Calu3 (cell line): ENCODE measurements around the gene SURF4. TPM values are rescaled to one million over a fixed set of nuclear protein-coding genes. Genes with fewer than 3 reads are reported as not detected.

Experiments used
- BruUV-seq: library from RNA; stranded (reverse); fragments of 400-500 nt; replicated peaks from 2 replicates; lab custom pipeline; 2021; lab: Mats Ljungman, UMichigan
- CTCF ChIA-PET: fragments of 300-600 bp; sonication (Branson Sonifier 250); formaldehyde crosslinking; loops from one replicate; lab custom pipeline; 2022; ENCODE audit warnings: antibody characterized with exemption; lab: Charles Lee
- DNase-seq: peaks from one replicate; pipeline ENCODE4 v3.0.0; 2022
- H3K27ac Mint-ChIP-seq: one replicate; pipeline ENCODE4 v1.8.0; 2022; ENCODE audit warnings: mixed read lengths; ENCODE audit not compliant: unreplicated experiment
- H3K27me3 Mint-ChIP-seq: one replicate; pipeline ENCODE4 v1.8.0; 2022; ENCODE audit warnings: mixed read lengths; ENCODE audit not compliant: unreplicated experiment
- H3K36me3 Mint-ChIP-seq: one replicate; pipeline ENCODE4 v1.8.0; 2022; ENCODE audit warnings: mild to moderate bottlenecking, moderate library complexity, mixed read lengths; ENCODE audit not compliant: insufficient read depth, unreplicated experiment
- H3K4me1 Mint-ChIP-seq: one replicate; pipeline ENCODE4 v1.8.0; 2022; ENCODE audit warnings: mild to moderate bottlenecking, low read depth, mixed read lengths; ENCODE audit not compliant: unreplicated experiment
- H3K4me3 Mint-ChIP-seq: one replicate; pipeline ENCODE4 v1.8.0; 2022; ENCODE audit warnings: mild to moderate bottlenecking, low read depth, moderate library complexity, mixed read lengths; ENCODE audit not compliant: unreplicated experiment
- H3K9me3 Mint-ChIP-seq: one replicate; pipeline ENCODE4 v1.8.0; 2022; ENCODE audit warnings: low read depth, mixed read lengths; ENCODE audit not compliant: unreplicated experiment
- CTCF ChIP-seq: fragments of 200-600 bp; IDR thresholded peaks from one replicate; pipeline ENCODE4 v1.8.0; 2022; ENCODE audit warnings: antibody characterized with exemption; ENCODE audit not compliant: unreplicated experiment
- intact Hi-C: fragments of 100-400 bp; cut with micrococcal nuclease; formaldehyde crosslinking; loops from one replicate; pipeline ENCODE4 v1.10.0; 2022; ENCODE audit not compliant: unreplicated experiment
- total RNA-seq: library from RNA; stranded (reverse); gene quantifications from 2 replicates; pipeline ENCODE4 v1.2.3, GENCODE V29; 2022

Gene SURF4
- total RNA-seq, 1 experiment from 2014 or later, result 129 TPM

GRCh38 chr9:133370685-133371084, 5.2 kb downstream of the SURF4 start:
- H3K36me3 Mint-ChIP-seq, result peaks cover 35% of the 10 kb centered on the region
- H3K27me3 Mint-ChIP-seq, result no peaks in the 10 kb centered on the region
- DNase-seq, result no peak
- no peak for TF ChIP-seq CTCF
- no peaks in the 10 kb centered on the region for H3K9me3 Mint-ChIP-seq
- H3K4me3 Mint-ChIP-seq, result no peak overlapping the region
- no peak overlapping the region for H3K27ac Mint-ChIP-seq
- H3K4me1 Mint-ChIP-seq, result peaks cover 13% of the 10 kb centered on the region
- CTCF ChIA-PET, result no interaction called here
- intact Hi-C loops, result no loop called here
- BruUV-seq, result no TSS peak

GRCh38 chr9:133369933-133370332, 5.9 kb downstream of the SURF4 start:
- intact Hi-C loops, result no loop called here
- Mint-ChIP-seq H3K36me3 (peaks cover 29% of the 10 kb centered on the region), H3K27me3 (no peaks in the 10 kb centered on the region), H3K4me1 (peaks cover 13% of the 10 kb centered on the region), H3K9me3 (no peaks in the 10 kb centered on the region), H3K4me3 (no peak overlapping the region), H3K27ac (no peak overlapping the region)
- TF ChIP-seq CTCF, result no peak
- CTCF ChIA-PET, result interaction anchor here (0.6 kb wide), 1 partner anchor 200 kb away, joined by 3 read pairs; no protein-coding TSS in a partner anchor
- DNase-seq, result no peak
- BruUV-seq, result no TSS peak

- H3K36me3 Mint-ChIP-seq, result peaks cover 24% of the 10 kb centered on the region
- H3K27ac Mint-ChIP-seq, result no peak overlapping the region
- no TSS peak for BruUV-seq
- no peaks in the 10 kb centered on the region for H3K9me3 Mint-ChIP-seq
- peaks cover 13% of the 10 kb centered on the region for H3K4me1 Mint-ChIP-seq
- TF ChIP-seq CTCF, result no peak
- CTCF ChIA-PET, result interaction anchor here (0.6 kb wide), 1 partner anchor 199 kb away, joined by 3 read pairs; no protein-coding TSS in a partner anchor
- DNase-seq, result no peak
- H3K4me3 Mint-ChIP-seq, result no peak overlapping the region
- H3K27me3 Mint-ChIP-seq, result no peaks in the 10 kb centered on the region
- intact Hi-C loops, result no loop called here
Measured at GRCh38 chr9:133369422-133369821, 6.4 kb downstream of the SURF4 start.

GRCh38 chr9:133368249-133368881, 7.5 kb downstream of the SURF4 start:
- CTCF ChIA-PET, result no interaction called here
- Mint-ChIP-seq H3K27me3 (no peaks in the 10 kb centered on the region), H3K9me3 (no peaks in the 10 kb centered on the region), H3K4me1 (peaks cover 13% of the 10 kb centered on the region), H3K4me3 (no peak overlapping the region), H3K36me3 (peaks cover 25% of the 10 kb centered on the region), H3K27ac (no peak overlapping the region)
- no peak for DNase-seq
- BruUV-seq, result no TSS peak
- intact Hi-C loops, result no loop called here
- no peak for TF ChIP-seq CTCF
